Gastroesophageal sphincter (tissue), 4 donors: ENCODE results near the gene STAT5B. TPM values are rescaled to one million over a fixed set of nuclear protein-coding genes. Genes with fewer than 3 reads are reported as not detected.
"Not testable (repeated sequence)": the region's sequence is repeated elsewhere in the genome, so short reads cannot be mapped to it uniquely, and the experiment has no call there.

Source experiments
- ATAC-seq: fragments of 150-250 bp; one replicate; pipeline ENCODE4 v1.9.1; 2016; ENCODE audit warnings: mild to moderate bottlenecking, moderate library complexity
- H3K27ac ChIP-seq, 4 donors: fragments of 200-600 bp; sonication (generic) in 3 of 4; 1 replicate in 3 of 4; 2 replicates in 1 of 4; pipeline ENCODE4 v1.5.1; 2016 to 2019
- H3K27me3 ChIP-seq: fragments of 200-600 bp; sonication (generic); one replicate; pipeline ENCODE4 v1.5.1; 2019
- H3K36me3 ChIP-seq, 2 donors: fragments of 200-600 bp; sonication (generic); one replicate each; pipeline ENCODE4 v1.5.1; 2019; ENCODE audit warnings: control low read depth in 1 of 2
- H3K4me1 ChIP-seq, 3 donors: fragments of 200-600 bp; sonication (generic); 1 replicate in 2 of 3; 2 replicates in 1 of 3; pipeline ENCODE4 v1.5.1; 2016 to 2019; ENCODE audit warnings: control low read depth in 2 of 3
- H3K4me3 ChIP-seq, 2 donors: fragments of 200-600 bp; sonication (generic); one replicate each; pipeline ENCODE4 v1.5.1; 2019; ENCODE audit warnings: mild to moderate bottlenecking in 1 of 2, moderate library complexity in 1 of 2
- H3K9me3 ChIP-seq, 3 donors: fragments of 200-600 bp; sonication (generic); one replicate each; pipeline ENCODE4 v1.5.1; 2017 to 2019; ENCODE audit warnings: control low read depth in 2 of 3
- CTCF ChIP-seq, 4 experiments: fragments of 200-600 bp in 2 of 4; fragments of 450-650 bp in 2 of 4; sonication (generic) in 1 of 4; IDR thresholded peaks; one replicate each; pipeline ENCODE4 v1.5.1; 2017 to 2019; ENCODE audit warnings: antibody characterized with exemption in 4 of 4, mild to moderate bottlenecking in 2 of 4, moderate library complexity in 2 of 4
- EP300 ChIP-seq: sonication (generic); formaldehyde crosslinking; IDR thresholded peaks from one replicate; pipeline ENCODE4 v1.6.1; 2017; ENCODE audit warnings: antibody characterized with exemption, mild to moderate bottlenecking
- POLR2A ChIP-seq, 2 donors: fragments of 450-650 bp; IDR thresholded peaks; one replicate each; pipeline ENCODE4 v1.6.1; 2017; ENCODE audit warnings: antibody characterized with exemption in 2 of 2, mild to moderate bottlenecking in 2 of 2, moderate library complexity in 1 of 2
- POLR2AphosphoS5 ChIP-seq: sonication (generic); formaldehyde crosslinking; IDR thresholded peaks from one replicate; pipeline ENCODE4 v1.6.1; 2017; ENCODE audit warnings: antibody characterized with exemption
- WGBS, 2 donors: methylation state at CpG; one replicate each; pipeline ENCODE4 v1.1.5; 2018; ENCODE audit warnings: low coverage in 1 of 2; 5-methylcytosine and 5-hydroxymethylcytosine counted together
- total RNA-seq, 4 donors: library from RNA; depleted of rRNA; stranded (reverse); fragments of >200 nt; gene quantifications; one replicate each; pipeline ENCODE4 v1.1.0, GENCODE V29; 2016

The STAT5B gene
- total RNA-seq, 4 donors from 2014 or later, result 73.3 to 98.3 (median 95.6) TPM

DNA sequence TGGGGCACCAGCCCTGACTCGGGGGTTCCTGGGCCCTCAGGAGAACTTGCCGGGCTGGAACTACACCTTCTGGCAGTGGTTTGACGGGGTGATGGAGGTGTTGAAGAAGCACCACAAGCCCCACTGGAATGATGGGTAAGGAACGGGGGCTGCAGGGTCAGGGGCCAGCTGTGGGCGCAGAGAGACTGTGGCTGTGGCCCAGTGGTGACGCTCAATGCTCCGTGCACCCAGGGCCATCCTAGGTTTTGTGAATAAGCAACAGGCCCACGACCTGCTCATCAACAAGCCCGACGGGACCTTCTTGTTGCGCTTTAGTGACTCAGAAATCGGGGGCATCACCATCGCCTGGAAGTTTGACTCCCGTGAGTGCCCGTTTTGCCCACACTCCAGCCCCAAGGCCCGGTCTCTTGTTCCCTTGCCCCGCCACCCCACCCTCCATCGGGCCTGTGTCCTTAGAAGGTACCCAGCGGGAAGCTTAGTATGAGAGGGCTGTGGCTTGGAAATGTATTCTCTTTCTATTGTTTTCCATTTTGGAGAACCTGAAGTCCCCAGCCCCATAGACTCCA, 31.3 kb upstream of the STAT5B start:
- Histone ChIP-seq H3K4me1 (peaks cover 0 to 35% (median 15%) of the 10 kb centered on the region in 3 donors), H3K9me3 (no peaks in the 10 kb centered on the region), H3K27me3 (no peaks in the 10 kb centered on the region), H3K27ac (no peak overlapping the region), H3K4me3 (no peak overlapping the region), H3K36me3 (peaks cover 0 to 86% of the 10 kb centered on the region in 2 donors)
- no CpG with 5 or more reads among the region's 19 CpGs for WGBS, 2 donors
- no peak for ATAC-seq
- TF ChIP-seq POLR2AphosphoS5 (no peak), POLR2A (IDR thresholded peaks at IDR 0.05) (no peak), CTCF (IDR thresholded peaks at IDR 0.05) (no peak), EP300 (no peak)

DNA sequence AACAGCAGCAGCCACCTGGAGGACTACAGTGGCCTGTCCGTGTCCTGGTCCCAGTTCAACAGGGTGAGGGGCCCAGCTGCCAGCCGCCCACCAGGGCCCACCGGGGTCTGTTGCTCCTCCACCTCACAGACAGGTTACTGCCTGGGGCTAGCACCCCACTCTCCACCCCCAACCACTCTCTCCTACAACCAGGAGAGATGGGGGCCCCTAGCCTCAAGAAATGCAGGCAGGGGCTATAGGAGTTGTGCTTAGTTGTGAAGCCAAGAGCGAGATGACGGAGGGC, 30.1 kb upstream of the STAT5B start:
- TF ChIP-seq EP300 (no peak), POLR2AphosphoS5 (no peak), POLR2A (IDR thresholded peaks at IDR 0.05) (no peak), CTCF (IDR thresholded peaks at IDR 0.05) (no peak)
- Histone ChIP-seq H3K4me3 (no peak overlapping the region), H3K4me1 (peaks cover 0 to 24% (median 8%) of the 10 kb centered on the region in 3 donors), H3K36me3 (peaks cover 0 to 97% of the 10 kb centered on the region in 2 donors), H3K9me3 (no peaks in the 10 kb centered on the region), H3K27ac (no peak overlapping the region), H3K27me3 (no peaks in the 10 kb centered on the region)
- no peak for ATAC-seq
- WGBS, 2 donors, result 100% methylated on average over 2 of the region's 5 CpGs

DNA sequence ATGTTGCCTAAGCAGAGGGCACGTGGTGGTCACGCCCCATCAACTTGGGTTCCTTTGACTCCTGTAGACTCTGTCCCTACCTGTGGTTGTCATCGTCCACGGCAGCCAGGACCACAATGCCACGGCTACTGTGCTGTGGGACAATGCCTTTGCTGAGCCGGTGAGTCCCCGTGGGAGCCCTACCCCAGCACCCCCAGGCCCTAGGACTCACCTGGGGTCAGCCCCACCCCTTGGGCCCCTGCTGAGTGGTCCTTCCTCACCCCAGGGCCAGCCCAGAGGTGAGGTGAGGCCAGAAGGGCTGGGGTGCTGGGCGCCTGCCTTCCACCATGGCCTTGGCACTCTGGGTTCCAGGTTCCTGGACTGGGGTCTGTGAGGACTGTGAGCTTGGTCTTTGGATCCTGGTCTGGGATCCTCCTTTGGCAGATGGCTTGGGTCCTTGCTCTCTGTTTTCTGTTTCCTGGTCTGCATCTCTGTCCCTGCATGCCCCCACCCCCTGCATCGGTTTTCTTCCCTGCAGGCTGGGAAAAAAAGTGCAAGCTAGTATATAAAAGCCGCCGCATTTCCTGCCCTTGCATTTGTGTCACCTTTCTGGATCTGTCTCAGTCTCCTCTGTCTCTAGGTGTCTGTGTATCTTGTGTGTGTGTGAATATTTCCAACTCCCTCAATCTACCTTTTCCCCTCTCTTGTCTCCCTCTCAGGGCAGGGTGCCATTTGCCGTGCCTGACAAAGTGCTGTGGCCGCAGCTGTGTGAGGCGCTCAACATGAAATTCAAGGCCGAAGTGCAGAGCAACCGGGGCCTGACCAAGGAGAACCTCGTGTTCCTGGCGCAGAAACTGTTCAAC, 29.6 kb upstream of the STAT5B start:
- Histone ChIP-seq H3K9me3 (no peaks in the 10 kb centered on the region), H3K36me3 (peaks cover 0 to 99% of the 10 kb centered on the region in 2 donors), H3K4me1 (peaks cover 0 to 18% (median 2%) of the 10 kb centered on the region in 3 donors), H3K27me3 (no peaks in the 10 kb centered on the region), H3K27ac (no peak overlapping the region), H3K4me3 (no peak overlapping the region)
- 92 to 95% methylated on average over 7 to 8 of the region's 18 CpGs for WGBS, 2 donors
- no peak for TF ChIP-seq EP300
- no peak for TF ChIP-seq POLR2A (IDR thresholded peaks at IDR 0.05)
- TF ChIP-seq POLR2AphosphoS5, result no peak
- TF ChIP-seq CTCF (IDR thresholded peaks at IDR 0.05), result no peak
- no peak for ATAC-seq

- H3K36me3 ChIP-seq, result peaks cover 0 to 99% of the 10 kb centered on the region in 2 donors
- H3K4me3 ChIP-seq, ATAC-seq, H3K9me3 ChIP-seq, H3K27ac ChIP-seq, H3K27me3 ChIP-seq: not testable (repeated sequence)
- peaks cover 0 to 11% (median 0%) of the 10 kb centered on the region in 3 donors for H3K4me1 ChIP-seq
- 98 to 100% methylated on average over 2 to 5 of the region's 6 CpGs for WGBS, 2 donors
Measured at GRCh38 chr17:42305031-42305330, 28.8 kb upstream of the STAT5B start.

- Histone ChIP-seq H3K4me1 (peaks cover 0 to 5% (median 0%) of the 10 kb centered on the region in 3 donors), H3K4me3 (no peak overlapping the region), H3K9me3 (no peaks in the 10 kb centered on the region), H3K36me3 (peaks cover 0 to 97% of the 10 kb centered on the region in 2 donors), H3K27me3 (no peaks in the 10 kb centered on the region), H3K27ac (no peak overlapping the region)
- WGBS, 2 donors, result 72 to 100% methylated on average over 2 of the region's 16 CpGs
- ATAC-seq, result no peak
- TF ChIP-seq POLR2A (IDR thresholded peaks at IDR 0.05), result no peak
- no peak for TF ChIP-seq EP300
- TF ChIP-seq CTCF (IDR thresholded peaks at IDR 0.05), result no peak
- TF ChIP-seq POLR2AphosphoS5, result no peak
Measured at GRCh38 chr17:42304187-42305030, 28.2 kb upstream of the STAT5B start.
